ENCODE measurements around the gene FABP2. TPM values are rescaled to one million over a fixed set of nuclear protein-coding genes. Genes with fewer than 3 reads are reported as not detected.

Gene FABP2
- total RNA-seq, 1 donor: not detected

- DNase-seq (ENCODE audit: low read depth in 2 of 3, low spot score in 2 of 3): no peak
Observed at GRCh38 chr4:119271361-119272085, 50.4 kb downstream of the FABP2 start.

- no peak for DNase-seq (ENCODE audit: low read depth in 2 of 3, low spot score in 2 of 3)
Observed at GRCh38 chr4:119268466-119268865, 53.5 kb downstream of the FABP2 start.

Small RNAs within 50 kb of the gene (small RNA-seq; reads per million reads assigned to genes)
- not detected for gene RNU4-33P

Other genes starting within 250 kb of the FABP2 start
- gene MYOZ2, start 186.3 kb downstream of the FABP2 start, total RNA-seq: not detected
- gene USP53, start 109.4 kb downstream of the FABP2 start, total RNA-seq: 6.2 TPM

Data from hematopoietic multipotent progenitor cell (in vitro differentiated cells).